HG02840 (cell line): Measurements from ENCODE around the gene FAAH2.
"Not testable (repeated sequence)": the region's sequence is repeated elsewhere in the genome, so short reads cannot be mapped to it uniquely, and the experiment has no call there.

Experiments
- ATAC-seq: cut with Tn5 transposase; IDR thresholded peaks from one replicate; pipeline ENCODE4 v1.9.1; 2021; ENCODE audit warnings: mild to moderate bottlenecking, moderate library complexity, moderate number of reproducible peaks; ENCODE audit not compliant: unreplicated experiment, low FRiP score

Gene FAAH2

DNA sequence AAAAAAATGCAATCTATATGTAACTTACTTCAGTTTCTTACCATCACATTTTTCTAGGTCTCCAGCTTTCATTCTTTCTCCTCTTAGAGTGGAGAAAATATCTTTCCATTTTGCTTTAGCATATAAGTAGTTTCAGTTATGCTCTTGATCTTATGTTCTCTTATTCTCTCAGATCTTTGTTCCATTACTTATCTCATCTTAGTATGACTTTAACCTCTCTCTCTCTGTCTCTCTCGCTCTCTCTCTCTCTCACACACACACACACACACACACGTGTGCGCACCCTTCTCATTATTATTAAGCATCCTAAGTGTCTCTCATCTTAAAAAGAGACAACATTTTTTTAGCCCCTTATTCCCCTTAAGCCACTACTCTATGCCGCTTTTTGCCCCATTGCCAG, 92.8 kb downstream of the FAAH2 start:
- no peak for ATAC-seq

- no peak for ATAC-seq
Measured at GRCh38 chrX:57380026-57380796, 93.7 kb downstream of the FAAH2 start.

GRCh38 chrX:57394162-57394561, 107.7 kb downstream of the FAAH2 start:
- ATAC-seq: not testable (repeated sequence)

DNA sequence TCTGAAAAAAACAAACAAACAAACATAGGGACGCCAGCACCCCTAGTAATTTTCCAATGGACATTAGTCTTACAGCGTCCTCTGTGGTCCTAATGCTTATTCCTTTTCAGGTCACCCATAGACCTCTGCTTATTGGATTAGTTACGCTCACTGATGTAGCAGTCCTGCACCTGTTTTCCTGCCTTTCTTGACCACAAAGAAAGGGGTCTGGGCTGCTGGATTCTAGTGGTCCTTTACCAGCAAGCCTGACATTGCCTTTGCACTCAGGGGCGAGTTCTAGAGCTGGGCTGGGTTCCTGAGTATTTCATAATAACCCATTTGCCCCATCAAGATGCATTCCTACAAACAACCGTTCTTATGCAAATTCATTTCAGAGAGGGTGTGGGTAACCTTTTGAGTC, 116.7 kb downstream of the FAAH2 start:
- not testable (repeated sequence) for ATAC-seq

DNA sequence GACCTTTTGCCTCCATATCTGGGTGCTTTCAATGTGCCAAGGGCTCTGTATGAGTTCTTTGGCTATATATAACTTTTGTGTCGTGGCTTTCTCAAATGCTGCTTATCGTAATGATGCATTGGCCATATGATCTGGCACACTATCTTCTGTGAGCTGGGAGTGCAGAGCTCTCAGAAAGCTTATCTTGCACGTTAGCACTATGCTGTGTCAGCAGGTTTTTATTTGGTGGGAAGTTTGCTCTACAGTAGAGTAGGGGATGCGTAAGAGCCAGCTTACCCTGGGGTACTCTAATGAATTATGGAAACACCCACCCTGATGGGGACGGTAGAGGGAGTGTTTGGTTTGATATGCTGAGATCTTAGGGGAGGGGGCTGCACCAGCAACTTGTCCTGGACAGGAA, 119.6 kb downstream of the FAAH2 start:
- ATAC-seq: no peak

DNA sequence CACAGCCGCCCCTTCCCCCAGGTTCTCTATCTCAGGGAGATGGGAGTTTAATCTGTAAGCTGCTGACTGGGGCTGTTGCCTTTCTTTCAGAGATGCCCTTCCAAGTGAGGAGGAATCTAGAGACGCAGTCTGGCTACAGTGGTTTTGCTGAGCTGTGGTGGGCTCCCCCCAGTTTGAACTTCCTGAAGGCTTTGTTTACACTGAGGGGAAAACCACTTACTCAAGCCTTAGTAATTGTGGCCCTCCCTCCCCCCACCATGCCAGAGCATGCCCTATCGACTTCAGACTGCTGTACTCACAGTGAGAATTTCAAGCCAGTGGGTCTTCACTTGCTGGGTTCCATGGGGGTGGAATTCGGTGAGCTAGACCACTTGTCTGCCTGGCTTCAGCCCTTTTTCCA, 131.3 kb downstream of the FAAH2 start:
- no peak for ATAC-seq

GRCh38 chrX:57422289-57422688, 135.8 kb downstream of the FAAH2 start:
- no peak for ATAC-seq

- ATAC-seq: no peak
Measured at GRCh38 chrX:57422790-57423189, 136.3 kb downstream of the FAAH2 start.

DNA sequence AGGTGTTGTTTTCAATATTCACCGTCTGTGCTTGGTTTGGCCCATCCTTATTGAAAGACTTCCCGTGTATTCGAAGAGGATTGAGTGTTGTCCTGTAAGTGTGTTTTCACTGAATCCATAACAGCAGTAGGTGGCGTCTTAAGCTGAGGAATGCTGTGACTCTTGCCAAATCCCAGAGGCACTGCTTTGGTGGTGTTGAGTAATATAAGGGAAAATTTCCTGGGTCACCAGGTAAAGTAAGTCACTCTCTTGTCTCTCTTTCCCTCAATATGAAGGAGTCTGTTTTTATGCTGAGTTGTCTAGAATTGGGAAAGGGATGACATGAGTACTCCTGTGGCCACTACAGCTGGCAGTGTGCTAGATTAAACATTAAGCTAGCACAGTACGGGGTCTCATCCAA, 158.6 kb downstream of the FAAH2 start:
- no peak for ATAC-seq

DNA sequence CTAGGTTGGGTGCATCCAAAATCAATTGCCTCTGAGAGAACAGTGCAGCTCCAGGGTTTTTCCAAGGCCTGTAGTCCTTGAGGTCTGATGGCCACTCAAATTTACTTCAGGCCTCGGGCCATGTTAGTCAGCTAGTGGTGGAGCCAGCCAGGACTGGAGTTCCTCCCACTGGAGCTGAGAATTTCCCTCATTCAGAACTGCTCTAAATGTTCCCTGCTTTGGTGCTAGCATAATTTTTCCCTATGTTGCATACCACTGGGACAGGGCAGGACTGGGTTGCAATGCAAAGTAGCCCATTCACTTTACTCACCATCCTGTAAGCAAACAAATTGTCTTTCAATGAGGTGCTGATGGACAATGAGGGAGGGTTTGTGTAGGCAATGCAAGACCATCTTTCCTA, 159.3 kb downstream of the FAAH2 start:
- ATAC-seq: no peak

DNA sequence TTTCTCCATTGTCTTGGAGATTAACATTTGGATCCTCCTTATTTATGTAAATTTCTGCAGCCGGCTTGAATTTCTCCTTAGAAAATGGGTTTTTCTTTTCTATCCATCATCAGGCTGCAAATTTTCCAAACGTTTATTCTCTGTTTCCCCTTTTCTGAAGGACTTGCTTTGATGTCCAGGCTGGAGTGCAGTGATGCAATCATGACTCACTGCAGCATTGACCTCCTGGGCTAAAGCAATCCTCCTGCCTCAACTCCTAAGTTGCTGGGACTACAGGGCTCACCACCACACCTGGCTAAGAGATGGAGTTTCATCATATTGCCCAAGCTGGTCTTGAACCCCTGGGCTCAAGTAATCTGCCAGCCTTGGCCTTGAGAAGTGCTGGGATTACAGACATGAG, 161.3 kb downstream of the FAAH2 start:
- ATAC-seq: no peak

DNA sequence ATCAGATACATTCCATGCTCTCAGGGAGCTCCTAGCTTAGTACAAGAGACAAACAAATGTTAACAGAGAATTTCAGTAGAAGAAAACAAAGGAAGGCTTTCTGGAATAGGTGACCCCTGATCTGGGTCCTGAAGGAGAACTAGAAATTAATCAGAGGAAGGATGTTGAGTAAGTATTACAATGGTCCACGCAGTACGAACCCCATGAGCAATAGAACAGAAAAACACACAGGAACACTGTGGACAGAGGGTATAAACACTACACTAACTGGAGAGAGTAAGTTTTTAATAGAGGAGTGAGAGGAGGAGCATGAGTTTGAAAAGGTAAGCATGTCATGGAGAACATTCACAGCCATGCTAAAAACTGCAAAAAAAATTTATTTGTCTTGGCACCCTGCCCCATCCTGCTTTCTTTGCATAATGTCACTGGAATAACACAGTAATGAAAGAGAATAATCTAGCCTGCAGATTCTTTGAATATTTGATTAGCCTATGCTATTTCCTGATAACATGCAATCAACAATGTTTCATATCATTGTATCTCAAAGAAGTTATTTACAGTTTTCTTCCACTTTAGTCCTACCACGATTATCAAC, 165.0 kb downstream of the FAAH2 start:
- ATAC-seq: no peak

DNA sequence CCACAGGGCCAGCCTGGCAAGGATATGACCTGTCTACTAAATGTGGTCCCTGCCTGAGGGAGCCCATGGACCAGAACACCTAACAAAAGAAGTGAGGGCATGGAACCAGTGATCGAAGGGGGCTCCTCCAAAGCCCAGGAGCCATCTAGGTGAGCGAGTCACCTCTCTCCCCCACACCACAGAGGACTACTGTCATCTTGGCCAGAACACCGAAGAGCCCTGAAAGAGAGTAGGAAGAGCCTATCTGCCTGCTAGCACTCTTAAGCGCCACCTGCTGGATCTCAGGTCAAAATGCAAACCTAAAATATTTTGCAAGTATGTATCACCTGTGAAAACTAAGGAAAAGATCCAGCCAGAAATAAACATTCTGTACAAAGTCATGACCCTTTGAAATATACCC, 167.4 kb downstream of the FAAH2 start:
- peak; percentile 54 for ATAC-seq

- ATAC-seq: no peak
Measured at GRCh38 chrX:57481514-57481913, 195.0 kb downstream of the FAAH2 start.

GRCh38 chrX:57516491-57516890, 230.0 kb downstream of the FAAH2 start:
- no peak for ATAC-seq

DNA sequence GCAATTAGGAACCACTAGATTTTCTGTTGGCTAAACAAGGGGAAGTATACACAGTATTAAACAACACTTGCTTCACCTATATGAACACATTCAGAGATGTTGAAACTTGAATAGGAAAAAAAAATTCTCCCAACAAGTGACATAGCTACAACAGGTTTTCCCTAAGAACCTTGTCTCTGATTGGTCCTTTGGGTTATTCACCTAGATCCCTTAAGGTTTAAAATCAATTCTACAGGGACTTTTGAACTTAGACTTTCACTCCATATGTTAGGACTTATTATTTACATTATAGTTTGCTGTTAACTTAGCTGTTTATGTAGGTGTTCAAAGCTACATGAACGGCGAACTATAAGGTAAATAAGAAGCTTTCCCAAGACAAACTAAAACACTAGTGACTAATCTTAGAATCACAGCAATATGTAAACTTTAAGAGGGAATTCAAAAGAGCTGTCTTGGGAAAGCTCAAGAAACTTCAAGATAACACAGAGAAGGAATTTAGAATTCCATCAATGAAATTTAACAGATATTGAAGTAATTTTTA, 233.1 kb downstream of the FAAH2 start:
- no peak for ATAC-seq

DNA sequence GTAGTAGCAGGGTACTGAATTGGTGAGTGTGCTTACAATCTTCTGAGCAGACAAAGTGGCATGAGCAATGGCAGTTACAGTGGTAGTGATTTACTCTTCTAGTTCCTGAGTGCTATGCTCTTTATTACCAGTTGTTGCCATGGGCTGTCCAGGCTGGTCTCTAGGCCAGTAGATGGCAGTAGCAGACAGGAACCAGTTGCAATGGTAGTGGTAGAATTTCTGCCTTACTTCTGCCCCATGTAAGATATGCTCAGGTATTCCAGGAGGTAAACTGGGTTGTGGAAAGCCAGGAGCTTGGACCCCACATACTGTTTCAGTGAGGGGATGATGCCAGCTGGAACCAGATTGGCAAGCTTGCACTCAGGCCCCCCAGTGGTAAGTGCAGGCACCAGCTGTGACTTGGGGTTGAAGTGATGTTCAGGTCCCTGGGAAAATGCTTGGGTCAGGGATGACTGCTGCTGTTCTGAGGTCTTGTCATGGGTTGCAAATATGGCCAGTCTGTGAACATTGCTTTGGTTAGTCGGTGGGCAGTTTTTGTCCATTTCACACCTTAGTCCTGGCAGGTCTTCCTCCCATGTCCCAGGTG, 242.3 kb downstream of the FAAH2 start:
- no peak for ATAC-seq
